SK-N-MC (cell line): ENCODE results near the gene NGRN.

ENCODE experiments used
- DNase-seq: peaks from one replicate; pipeline ENCODE4 v3.0.0-alpha.2; 2011; ENCODE audit warnings: low read depth, low spot score
- H3K27ac ChIP-seq: fragments of 200-600 bp; sonication (generic); 2 replicates; pipeline ENCODE4 v1.5.1; 2016; ENCODE audit warnings: mixed run types
- H3K36me3 ChIP-seq: fragments of 200-600 bp; sonication (generic); 2 replicates; pipeline ENCODE4 v1.6.1; 2017; ENCODE audit warnings: antibody characterized with exemption, low read length, mixed read lengths; ENCODE audit not compliant: insufficient read depth
- H3K4me3 ChIP-seq: fragments of 200-600 bp; sonication (generic); 2 replicates; pipeline ENCODE4 v1.5.1; 2016
- H3K9ac ChIP-seq: fragments of 200-600 bp; sonication (generic); 2 replicates; pipeline ENCODE4 v1.8.0; 2017; ENCODE audit warnings: mixed run types, mixed read lengths; ENCODE audit not compliant: insufficient read length
- H3K9me3 ChIP-seq: fragments of 200-600 bp; sonication (generic); 2 replicates; pipeline ENCODE4 v1.6.1; 2017; ENCODE audit warnings: low read depth, mild to moderate bottlenecking, antibody characterized with exemption, low read length, moderate library complexity, mixed read lengths
- EZH2 ChIP-seq: fragments of 200-600 bp; sonication (generic); IDR thresholded peaks from one replicate; pipeline ENCODE4 v1.6.1; 2017; ENCODE audit warnings: antibody characterized with exemption
- FOXP2 ChIP-seq: optimal IDR thresholded peaks from 2 replicates; pipeline ENCODE3; 2011; ENCODE audit warnings: mild to moderate bottlenecking, moderate library complexity; ENCODE audit not compliant: insufficient read depth; ENCODE audit errors: extremely low read length, control extremely low read depth
- POLR2AphosphoS5 ChIP-seq: IDR thresholded peaks from 2 replicates; pipeline ENCODE4 v1.6.1; 2012; ENCODE audit warnings: mild to moderate bottlenecking, low read depth, low read length, borderline replicate concordance

NGRN gene

GRCh38 chr15:90265271-90266060 is at the start of gene NGRN:
Gene NGRN (plus strand): TSS chr15:90265672. CDS start chr15:90265713, 41 bp downstream.
- Histone ChIP-seq H3K27ac (peak within 1 kb of the TSS; percentile 77), H3K4me3 (peak within 1 kb of the TSS; percentile 89), H3K36me3 (peaks cover 31% of the 10 kb centered on the region), H3K9me3 (no peaks in the 10 kb centered on the region), H3K9ac (peak within 1 kb of the TSS; percentile 86)
- peak; percentile 42 for DNase-seq
- TF ChIP-seq EZH2 = no peak
- peak; percentile 99 for TF ChIP-seq POLR2AphosphoS5
- no peak for TF ChIP-seq FOXP2

- Histone ChIP-seq H3K27ac (no peak overlapping the region), H3K9ac (no peak overlapping the region), H3K4me3 (no peak overlapping the region), H3K9me3 (no peaks in the 10 kb centered on the region), H3K36me3 (no peaks in the 10 kb centered on the region)
- DNase-seq = no peak
- TF ChIP-seq POLR2AphosphoS5 (no peak), EZH2 (no peak), FOXP2 (no peak)
These were observed 47.6 kb upstream of the NGRN start for GRCh38 chr15:90217671-90218394.

- no peak overlapping the region for H3K4me3 ChIP-seq
- H3K9me3 ChIP-seq = no peaks in the 10 kb centered on the region
- H3K9ac ChIP-seq = no peak overlapping the region
- no peak overlapping the region for H3K27ac ChIP-seq
- H3K36me3 ChIP-seq = no peaks in the 10 kb centered on the region
- DNase-seq = no peak
- TF ChIP-seq POLR2AphosphoS5 = no peak
- no peak for TF ChIP-seq FOXP2
- no peak for TF ChIP-seq EZH2
These were observed 45.9 kb upstream of the NGRN start for GRCh38 chr15:90219421-90220141.

GRCh38 chr15:90221246-90221900 is 44.1 kb upstream of the NGRN start:
- H3K9ac ChIP-seq = no peak overlapping the region
- no peak for DNase-seq
- no peaks in the 10 kb centered on the region for H3K36me3 ChIP-seq
- H3K9me3 ChIP-seq = no peaks in the 10 kb centered on the region
- no peak overlapping the region for H3K4me3 ChIP-seq
- TF ChIP-seq EZH2 = no peak
- TF ChIP-seq POLR2AphosphoS5 = no peak
- TF ChIP-seq FOXP2 = no peak
- no peak overlapping the region for H3K27ac ChIP-seq

GRCh38 chr15:90222547-90222946 is 42.9 kb upstream of the NGRN start:
- Histone ChIP-seq H3K9ac (no peak overlapping the region), H3K27ac (no peak overlapping the region), H3K36me3 (no peaks in the 10 kb centered on the region), H3K4me3 (no peak overlapping the region), H3K9me3 (no peaks in the 10 kb centered on the region)
- no peak for DNase-seq
- TF ChIP-seq POLR2AphosphoS5 = no peak
- TF ChIP-seq EZH2 = no peak

GRCh38 chr15:90223441-90224165 is 41.9 kb upstream of the NGRN start:
- Histone ChIP-seq H3K27ac (no peak overlapping the region), H3K9me3 (no peaks in the 10 kb centered on the region), H3K36me3 (no peaks in the 10 kb centered on the region), H3K4me3 (no peak overlapping the region), H3K9ac (no peak overlapping the region)
- no peak for DNase-seq
- TF ChIP-seq FOXP2 (no peak), EZH2 (no peak), POLR2AphosphoS5 (no peak)

- H3K27ac ChIP-seq = no peak overlapping the region
- no peak overlapping the region for H3K4me3 ChIP-seq
- DNase-seq = no peak
- no peaks in the 10 kb centered on the region for H3K9me3 ChIP-seq
- TF ChIP-seq POLR2AphosphoS5 (no peak), FOXP2 (no peak), EZH2 (no peak)
- no peaks in the 10 kb centered on the region for H3K36me3 ChIP-seq
- no peak overlapping the region for H3K9ac ChIP-seq
These were observed 40.4 kb upstream of the NGRN start for GRCh38 chr15:90225047-90225446.
